HS-5 (cell line): ENCODE results near the gene C1QL4.

Source experiments
- DNase-seq: peaks from one replicate; pipeline ENCODE4 v3.0.0-alpha.2; 2012; ENCODE audit warnings: low read depth

Gene C1QL4

GRCh38 chr12:49347311-49348193 lies 10.6 kb upstream of the C1QL4 start:
- DNase-seq = no peak

DNA sequence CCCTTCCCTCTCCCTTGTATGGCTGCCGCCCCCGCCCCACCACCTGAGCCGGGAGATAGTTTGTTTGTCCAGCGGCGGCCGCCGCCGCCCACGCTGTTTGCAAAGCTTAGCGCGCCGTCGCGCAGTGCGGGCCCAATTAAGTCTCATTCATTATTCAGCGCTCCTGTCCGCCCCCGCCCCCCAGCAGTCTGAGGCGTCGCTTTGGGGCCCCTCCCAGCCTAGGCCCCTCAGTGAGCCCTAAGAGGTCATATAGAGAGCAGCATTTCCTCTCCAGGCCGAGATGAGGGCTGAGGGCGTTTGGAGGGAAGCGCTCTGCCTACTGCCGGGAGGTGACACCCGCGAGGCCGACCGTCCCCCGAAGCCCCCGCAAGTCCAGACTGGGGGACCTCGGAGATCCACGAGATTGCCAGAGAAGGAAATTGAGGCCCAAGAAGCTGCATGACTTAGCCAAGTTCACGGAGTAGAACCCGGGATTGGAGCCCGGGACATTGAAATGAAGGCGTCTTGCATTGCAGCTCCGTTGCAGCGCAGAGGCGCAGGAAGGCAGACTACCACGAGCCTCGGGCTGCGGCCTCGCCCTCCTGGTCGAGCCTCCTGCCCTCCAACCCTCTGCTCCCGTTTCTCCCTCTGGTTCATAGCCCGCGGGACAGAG lies 9.8 kb upstream of the C1QL4 start, which contains the start of gene DNAJC22:
Gene DNAJC22, plus strand, starts transcription at position 230 of the 652 bp plus-strand sequence. CDS start 1,985 bp downstream, outside the sequence.
- DNase-seq = no peak

- no peak for DNase-seq
These were observed 9.1 kb upstream of the C1QL4 start for GRCh38 chr12:49345825-49346658.

- no peak for DNase-seq
These were observed 8.2 kb upstream of the C1QL4 start for GRCh38 chr12:49345051-49345824.

- DNase-seq = no peak
These were observed 7.6 kb upstream of the C1QL4 start for GRCh38 chr12:49344486-49345050.

- DNase-seq = no peak
These were observed 6.1 kb upstream of the C1QL4 start for GRCh38 chr12:49342914-49343731.

GRCh38 chr12:49342066-49342913 lies 5.3 kb upstream of the C1QL4 start:
- no peak for DNase-seq

DNA sequence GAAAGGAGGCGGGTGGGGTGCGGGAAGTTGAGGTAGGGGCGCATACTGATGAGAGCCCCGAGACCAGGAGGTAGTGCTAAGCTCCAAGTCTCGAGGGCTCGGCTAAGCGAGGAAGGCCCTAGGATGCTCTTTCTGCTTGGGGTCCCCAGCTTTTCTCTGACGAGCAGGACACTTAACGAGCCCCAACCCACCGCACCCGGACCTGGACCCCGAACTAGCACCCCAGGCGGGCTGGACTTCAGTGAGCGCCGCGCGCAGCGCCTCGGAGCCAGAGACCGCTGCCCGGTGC lies 4.7 kb upstream of the C1QL4 start:
- no peak for DNase-seq

GRCh38 chr12:49340971-49341776 lies 4.2 kb upstream of the C1QL4 start:
- no peak for DNase-seq

- DNase-seq = no peak
These were observed 3.3 kb upstream of the C1QL4 start for GRCh38 chr12:49340095-49340870.

GRCh38 chr12:49339464-49339861 lies 2.5 kb upstream of the C1QL4 start:
- DNase-seq = no peak

DNA sequence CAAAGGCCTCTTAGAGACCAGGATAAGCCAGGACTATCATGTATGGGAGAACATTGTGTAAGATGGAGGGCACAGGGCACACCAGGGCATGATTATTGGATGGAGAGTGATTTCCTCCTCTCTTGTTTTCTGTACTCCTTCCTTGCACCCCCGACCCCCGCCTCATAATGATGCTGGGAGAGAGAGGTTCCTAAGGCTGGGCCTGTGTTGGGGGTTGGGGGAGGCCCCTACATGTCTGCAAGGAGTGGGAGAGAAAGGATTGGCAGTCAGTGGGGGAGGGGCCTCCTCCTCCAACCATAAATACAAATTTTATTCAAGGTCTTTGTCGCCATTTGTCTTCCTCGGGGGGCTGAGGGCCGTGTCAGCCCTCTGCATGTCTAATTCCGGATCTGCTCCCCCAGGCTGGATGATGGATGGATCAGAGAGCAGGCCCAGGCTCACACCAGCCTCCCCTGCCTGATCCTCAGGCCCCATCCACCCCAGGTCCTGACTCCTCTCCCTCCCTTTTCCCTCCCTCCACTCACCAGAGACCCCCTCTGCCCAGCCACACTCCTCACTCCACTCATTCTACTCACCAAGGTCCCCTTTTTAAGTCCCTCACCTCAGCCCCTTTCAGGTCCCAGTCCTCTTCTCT lies 2.0 kb upstream of the C1QL4 start:
- DNase-seq = no peak

DNA sequence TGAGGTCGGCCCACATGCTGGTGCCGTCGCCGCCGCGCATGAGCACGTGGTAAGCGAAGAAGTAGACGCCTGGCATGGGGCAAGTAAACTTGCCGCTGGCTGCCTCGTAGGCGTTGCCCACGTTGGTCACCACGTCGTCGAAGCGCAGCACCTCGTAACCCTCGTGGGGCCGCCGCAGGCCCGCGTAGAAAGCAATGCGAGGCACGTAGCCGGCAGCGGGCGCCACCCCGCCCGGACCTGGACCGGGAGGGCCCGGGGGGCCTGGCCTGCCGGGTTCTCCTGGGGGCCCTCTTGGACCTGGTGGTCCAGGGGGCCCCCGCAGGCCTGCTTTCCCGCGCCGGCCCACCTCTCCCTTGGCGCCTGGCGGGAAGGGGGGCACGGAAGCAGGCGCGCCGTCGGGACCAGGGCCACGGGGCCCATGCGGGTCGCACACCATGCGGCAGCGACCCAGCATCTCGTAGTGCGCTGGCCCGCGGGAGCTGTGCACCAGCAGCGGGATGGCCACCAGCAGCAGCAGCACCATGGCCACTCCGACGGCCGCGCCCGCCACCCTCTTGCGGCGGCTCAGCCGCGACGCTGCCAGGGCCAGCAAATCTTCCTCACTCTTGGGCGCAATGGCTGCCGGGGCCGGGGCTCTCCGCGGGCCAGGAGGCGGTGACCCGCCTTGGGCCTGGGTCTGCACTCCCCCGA lies 888 bp downstream of the C1QL4 start:
- no peak for DNase-seq

GRCh38 chr12:49335118-49335954 lies 1.7 kb downstream of the C1QL4 start:
- no peak for DNase-seq

DNA sequence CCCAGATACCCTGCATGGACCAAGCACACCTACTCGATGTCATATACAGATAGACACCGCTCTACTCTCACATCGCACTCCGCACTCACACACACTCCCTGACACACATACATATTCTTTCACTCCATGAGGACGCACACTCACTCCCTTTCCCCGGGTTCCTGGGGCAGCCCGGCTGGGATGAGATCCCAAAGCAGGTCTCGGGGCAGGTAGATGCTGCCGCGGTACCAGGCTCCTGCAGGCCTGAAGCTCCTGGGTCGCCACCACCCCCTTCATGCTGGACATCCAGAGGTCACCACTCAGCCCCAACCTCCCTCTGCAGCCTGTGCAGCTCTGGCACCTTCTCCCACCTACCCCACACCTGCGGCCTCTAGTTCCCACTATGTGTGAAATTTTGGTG lies 2.3 kb downstream of the C1QL4 start:
- no peak for DNase-seq

- no peak for DNase-seq
These were observed 2.8 kb downstream of the C1QL4 start for GRCh38 chr12:49334226-49334625.
